ENCODE data around the gene CDYL2. TPM values are rescaled to one million over a fixed set of nuclear protein-coding genes. Genes with fewer than 3 reads are reported as not detected.

The CDYL2 gene
- total RNA-seq, 1 donor from 2014 or later, result 8.4 TPM

- no peak overlapping the region for H3K4me3 ChIP-seq (ENCODE audit: low read depth, low read length)
- no peak for DNase-seq (ENCODE audit: low read depth)
- H3K36me3 ChIP-seq (ENCODE audit: control insufficient read depth, insufficient read depth, low read length), result no peaks in the 10 kb centered on the region
- no peak for TF ChIP-seq CTCF (IDR thresholded peaks at IDR 0.05; ENCODE audit: insufficient read depth, low read length, poor library complexity, severe bottlenecking)
- no peaks in the 10 kb centered on the region for H3K27me3 ChIP-seq (ENCODE audit: control insufficient read depth, insufficient read depth, low read length)
These were observed 49.9 kb downstream of the CDYL2 start for GRCh38 chr16:80754476-80754875.

GRCh38 chr16:80752541-80752940 lies 51.9 kb downstream of the CDYL2 start:
- no peak for DNase-seq (ENCODE audit: low read depth)
- Histone ChIP-seq H3K36me3 (ENCODE audit: control insufficient read depth, insufficient read depth, low read length) (no peaks in the 10 kb centered on the region), H3K4me3 (ENCODE audit: low read depth, low read length) (no peak overlapping the region), H3K27me3 (ENCODE audit: control insufficient read depth, insufficient read depth, low read length) (no peaks in the 10 kb centered on the region)
- no peak for TF ChIP-seq CTCF (IDR thresholded peaks at IDR 0.05; ENCODE audit: insufficient read depth, low read length, poor library complexity, severe bottlenecking)

- TF ChIP-seq CTCF (IDR thresholded peaks at IDR 0.05; ENCODE audit: insufficient read depth, low read length, poor library complexity, severe bottlenecking), result no peak
- Histone ChIP-seq H3K4me3 (ENCODE audit: low read depth, low read length) (no peak overlapping the region), H3K27me3 (ENCODE audit: control insufficient read depth, insufficient read depth, low read length) (no peaks in the 10 kb centered on the region), H3K36me3 (ENCODE audit: control insufficient read depth, insufficient read depth, low read length) (no peaks in the 10 kb centered on the region)
- DNase-seq (ENCODE audit: low read depth), result no peak
These were observed 53.2 kb downstream of the CDYL2 start for GRCh38 chr16:80751167-80751566.

- Histone ChIP-seq H3K4me3 (ENCODE audit: low read depth, low read length) (no peak overlapping the region), H3K36me3 (ENCODE audit: control insufficient read depth, insufficient read depth, low read length) (no peaks in the 10 kb centered on the region), H3K27me3 (ENCODE audit: control insufficient read depth, insufficient read depth, low read length) (no peaks in the 10 kb centered on the region)
- no peak for DNase-seq (ENCODE audit: low read depth)
- no peak for TF ChIP-seq CTCF (IDR thresholded peaks at IDR 0.05; ENCODE audit: insufficient read depth, low read length, poor library complexity, severe bottlenecking)
These were observed 58.2 kb downstream of the CDYL2 start for GRCh38 chr16:80746231-80746630.

- no peak for DNase-seq (ENCODE audit: low read depth)
- no peaks in the 10 kb centered on the region for H3K27me3 ChIP-seq (ENCODE audit: control insufficient read depth, insufficient read depth, low read length)
- TF ChIP-seq CTCF (IDR thresholded peaks at IDR 0.05; ENCODE audit: insufficient read depth, low read length, poor library complexity, severe bottlenecking), result no peak
- H3K36me3 ChIP-seq (ENCODE audit: control insufficient read depth, insufficient read depth, low read length), result no peaks in the 10 kb centered on the region
- no peak overlapping the region for H3K4me3 ChIP-seq (ENCODE audit: low read depth, low read length)
These were observed 59.5 kb downstream of the CDYL2 start for GRCh38 chr16:80744856-80745255.

GRCh38 chr16:80743772-80744171 lies 60.6 kb downstream of the CDYL2 start:
- Histone ChIP-seq H3K36me3 (ENCODE audit: control insufficient read depth, insufficient read depth, low read length) (no peaks in the 10 kb centered on the region), H3K4me3 (ENCODE audit: low read depth, low read length) (no peak overlapping the region), H3K27me3 (ENCODE audit: control insufficient read depth, insufficient read depth, low read length) (no peaks in the 10 kb centered on the region)
- no peak for DNase-seq (ENCODE audit: low read depth)
- TF ChIP-seq CTCF (IDR thresholded peaks at IDR 0.05; ENCODE audit: insufficient read depth, low read length, poor library complexity, severe bottlenecking), result no peak
